Parathyroid adenoma (tissue), 2 donors: Measurements from ENCODE around the gene SIM1.

ENCODE experiments used
- H2AFZ ChIP-seq: fragments of 300-600 bp; sonication (generic); one replicate; pipeline ENCODE4 v1.7.0; 2017; ENCODE audit warnings: antibody characterized with exemption, mild to moderate bottlenecking
- H3K27ac ChIP-seq: fragments of 300-600 bp; sonication (generic); one replicate; pipeline ENCODE4 v1.7.0; 2017
- H3K27me3 ChIP-seq: fragments of 300-600 bp; sonication (generic); one replicate; pipeline ENCODE4 v1.7.0; 2017; ENCODE audit warnings: low read length; ENCODE audit not compliant: control insufficient read depth, insufficient read depth
- H3K36me3 ChIP-seq: fragments of 300-600 bp; sonication (generic); one replicate; pipeline ENCODE4 v1.7.0; 2017; ENCODE audit warnings: low read length; ENCODE audit not compliant: control insufficient read depth, insufficient read depth
- H3K4me1 ChIP-seq: fragments of 300-600 bp; sonication (generic); one replicate; pipeline ENCODE4 v1.7.0; 2017; ENCODE audit warnings: control low read depth
- H3K4me2 ChIP-seq: fragments of 300-600 bp; sonication (generic); one replicate; pipeline ENCODE4 v1.7.0; 2017; ENCODE audit warnings: low read length
- H3K4me3 ChIP-seq: fragments of 300-600 bp; sonication (generic); one replicate; pipeline ENCODE4 v1.7.0; 2017; ENCODE audit warnings: low read depth, low read length
- H3K79me2 ChIP-seq: fragments of 300-600 bp; sonication (generic); one replicate; pipeline ENCODE4 v1.7.0; 2017; ENCODE audit warnings: control low read depth
- H3K9ac ChIP-seq: fragments of 300-600 bp; sonication (generic); one replicate; pipeline ENCODE4 v1.7.0; 2017; ENCODE audit warnings: mild to moderate bottlenecking
- H3K9me3 ChIP-seq: fragments of 300-600 bp; sonication (generic); one replicate; pipeline ENCODE4 v1.7.0; 2017; ENCODE audit warnings: low read length; ENCODE audit not compliant: control insufficient read depth
- TF ChIP-seq, protein P1 (sequence below): fragments of 300-600 bp; sonication (generic); IDR thresholded peaks from one replicate; pipeline ENCODE4 v1.7.0; 2017; ENCODE audit warnings: antibody characterized with exemption, mild to moderate bottlenecking
- donor health status: primary hyperparathyroidism.

Gene SIM1

DNA sequence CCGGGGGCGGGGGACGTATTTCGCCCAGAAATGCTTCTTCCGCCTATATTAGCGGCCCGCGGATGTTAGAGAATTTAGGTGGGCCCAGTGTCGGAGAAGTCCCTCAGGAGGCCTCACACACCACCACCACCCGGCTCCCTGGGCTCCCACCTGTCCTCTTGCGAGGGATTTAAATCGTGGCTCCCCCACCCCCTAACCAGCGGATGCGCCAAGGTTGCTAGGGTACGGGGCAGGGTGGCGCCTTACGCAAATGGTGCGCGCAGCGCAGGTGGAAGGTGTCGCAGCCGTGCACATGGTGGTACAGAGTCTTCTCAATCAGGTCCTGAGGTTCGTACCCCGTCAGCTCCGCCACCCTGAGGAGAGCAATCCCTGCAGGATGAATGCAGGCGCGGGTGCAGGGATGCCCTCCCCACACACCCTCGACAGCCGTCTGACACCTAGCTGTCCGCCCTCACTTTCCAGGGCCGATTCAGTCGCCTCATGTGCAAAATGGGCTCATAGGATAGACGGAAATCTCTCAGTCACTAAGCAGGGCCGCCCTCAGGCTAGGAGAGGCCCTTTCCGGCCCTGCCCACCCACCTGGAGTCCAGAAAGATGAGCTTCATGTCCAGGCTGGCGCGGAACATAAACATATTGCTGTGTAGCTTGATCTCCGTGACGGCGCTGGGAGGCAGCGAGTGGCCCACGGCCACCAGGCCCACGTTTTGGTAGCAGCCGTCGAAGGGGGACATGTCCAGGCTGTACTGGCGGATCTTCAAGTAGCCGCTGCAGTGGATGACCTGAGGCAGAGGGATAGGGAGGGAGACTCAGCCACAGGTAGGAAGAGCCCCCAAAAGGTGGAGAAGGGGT, 16.6 kb downstream of the SIM1 start:
- Histone ChIP-seq H3K4me2 (no peak overlapping the region), H3K36me3 (no peaks in the 10 kb centered on the region), H3K27me3 (peaks cover 18% of the 10 kb centered on the region), H3K4me1 (no peaks in the 10 kb centered on the region), H3K4me3 (no peak overlapping the region), H2AFZ (no peak overlapping the region), H3K79me2 (no peaks in the 10 kb centered on the region), H3K27ac (no peak overlapping the region), H3K9ac (no peak overlapping the region), H3K9me3 (peaks cover 3% of the 10 kb centered on the region)
- TF ChIP-seq, protein P1, sequence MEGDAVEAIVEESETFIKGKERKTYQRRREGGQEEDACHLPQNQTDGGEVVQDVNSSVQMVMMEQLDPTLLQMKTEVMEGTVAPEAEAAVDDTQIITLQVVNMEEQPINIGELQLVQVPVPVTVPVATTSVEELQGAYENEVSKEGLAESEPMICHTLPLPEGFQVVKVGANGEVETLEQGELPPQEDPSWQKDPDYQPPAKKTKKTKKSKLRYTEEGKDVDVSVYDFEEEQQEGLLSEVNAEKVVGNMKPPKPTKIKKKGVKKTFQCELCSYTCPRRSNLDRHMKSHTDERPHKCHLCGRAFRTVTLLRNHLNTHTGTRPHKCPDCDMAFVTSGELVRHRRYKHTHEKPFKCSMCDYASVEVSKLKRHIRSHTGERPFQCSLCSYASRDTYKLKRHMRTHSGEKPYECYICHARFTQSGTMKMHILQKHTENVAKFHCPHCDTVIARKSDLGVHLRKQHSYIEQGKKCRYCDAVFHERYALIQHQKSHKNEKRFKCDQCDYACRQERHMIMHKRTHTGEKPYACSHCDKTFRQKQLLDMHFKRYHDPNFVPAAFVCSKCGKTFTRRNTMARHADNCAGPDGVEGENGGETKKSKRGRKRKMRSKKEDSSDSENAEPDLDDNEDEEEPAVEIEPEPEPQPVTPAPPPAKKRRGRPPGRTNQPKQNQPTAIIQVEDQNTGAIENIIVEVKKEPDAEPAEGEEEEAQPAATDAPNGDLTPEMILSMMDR = no peak

DNA sequence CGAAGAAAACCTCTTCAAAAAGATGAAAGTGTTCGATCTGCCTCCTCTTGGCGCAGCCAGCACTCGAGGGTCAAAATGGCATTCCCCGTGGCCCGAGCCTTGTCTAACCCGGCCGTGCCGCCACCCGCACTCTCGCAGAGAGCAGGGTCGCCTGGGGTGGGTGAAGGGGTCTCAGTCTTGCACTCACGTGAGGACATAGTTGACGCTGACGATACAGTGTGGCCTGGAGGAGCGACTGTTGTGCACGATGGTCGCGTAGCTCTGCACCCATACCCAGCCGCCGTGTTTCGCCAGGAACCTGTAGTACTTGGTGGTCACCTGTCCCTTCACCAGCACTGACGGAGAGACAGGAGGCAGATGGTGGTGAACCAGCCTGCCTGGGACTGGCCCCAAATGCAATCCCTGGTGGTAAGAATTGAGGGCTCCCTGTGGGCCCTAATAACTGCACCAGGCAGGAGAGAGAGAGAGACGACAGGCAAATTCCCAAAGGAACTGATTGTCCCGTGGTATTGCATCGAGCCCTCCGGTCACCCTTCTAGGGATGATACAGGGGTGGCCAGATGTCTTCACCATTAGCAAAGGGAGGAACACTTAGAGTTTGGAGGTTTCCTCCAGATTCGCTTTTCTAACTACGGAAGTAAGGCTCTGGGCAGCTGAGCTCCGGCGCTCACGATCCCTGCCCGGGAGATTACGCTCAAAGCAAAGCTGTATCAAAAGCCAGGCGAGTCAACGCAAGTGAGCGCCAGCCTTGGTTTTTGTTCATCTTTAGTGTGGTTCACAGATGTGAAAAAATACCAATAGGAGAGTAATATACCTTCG, 17.4 kb downstream of the SIM1 start:
- Histone ChIP-seq H2AFZ (no peak overlapping the region), H3K27me3 (peaks cover 18% of the 10 kb centered on the region), H3K79me2 (no peaks in the 10 kb centered on the region), H3K4me2 (no peak overlapping the region), H3K9ac (no peak overlapping the region), H3K27ac (no peak overlapping the region), H3K4me3 (no peak overlapping the region), H3K36me3 (no peaks in the 10 kb centered on the region), H3K9me3 (peaks cover 3% of the 10 kb centered on the region), H3K4me1 (no peaks in the 10 kb centered on the region)
- TF ChIP-seq, protein P1 = no peak

DNA sequence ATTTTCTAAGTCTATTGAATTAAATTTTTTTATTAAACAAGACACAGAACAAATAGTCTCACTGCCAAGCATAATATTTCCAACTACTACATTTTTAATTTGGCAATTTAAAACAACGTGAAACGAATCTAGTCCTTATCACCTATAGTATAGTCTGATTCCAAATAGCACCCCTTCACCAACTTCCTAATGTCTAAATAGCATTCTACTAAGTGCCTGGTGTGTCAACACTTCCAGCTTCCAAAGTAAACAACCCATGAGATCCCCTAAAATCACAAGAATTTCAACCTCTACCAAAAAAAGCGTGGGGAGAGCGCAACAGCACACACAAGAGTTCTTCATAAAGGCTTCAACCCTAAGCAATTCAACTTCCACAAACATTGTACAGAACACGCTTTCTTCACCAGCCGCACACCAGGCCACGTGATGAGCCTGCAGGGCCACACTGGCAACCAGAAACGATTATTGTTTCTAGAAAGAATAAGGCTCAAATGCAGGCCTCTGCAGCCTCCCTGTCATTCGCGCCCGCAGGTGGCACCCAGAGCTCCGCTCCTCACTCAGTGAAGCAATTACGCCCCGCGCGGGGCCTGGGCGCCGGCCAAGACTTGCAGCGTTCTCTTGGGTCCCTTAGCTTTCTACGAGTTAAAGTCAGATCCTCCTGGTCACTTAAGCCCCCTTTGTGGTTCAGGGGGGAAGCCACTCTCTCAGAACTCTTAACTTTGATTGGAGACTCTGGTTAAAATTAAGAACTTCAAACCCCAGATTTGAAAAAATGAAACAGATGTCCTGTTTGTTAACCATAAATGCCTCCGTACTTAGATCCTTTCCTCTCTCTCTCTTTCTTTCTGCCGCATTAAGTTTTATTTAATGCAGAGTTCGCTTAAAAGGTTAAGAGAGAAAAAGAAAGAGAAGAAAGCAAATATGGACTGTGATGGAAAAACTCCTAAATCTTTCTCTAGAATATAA, 18.3 kb downstream of the SIM1 start:
- TF ChIP-seq, protein P1 = no peak
- Histone ChIP-seq H3K4me1 (no peaks in the 10 kb centered on the region), H3K9ac (no peak overlapping the region), H3K27me3 (peaks cover 18% of the 10 kb centered on the region), H3K36me3 (no peaks in the 10 kb centered on the region), H2AFZ (no peak overlapping the region), H3K27ac (no peak overlapping the region), H3K4me3 (no peak overlapping the region), H3K9me3 (peaks cover 3% of the 10 kb centered on the region), H3K4me2 (no peak overlapping the region), H3K79me2 (no peaks in the 10 kb centered on the region)

DNA sequence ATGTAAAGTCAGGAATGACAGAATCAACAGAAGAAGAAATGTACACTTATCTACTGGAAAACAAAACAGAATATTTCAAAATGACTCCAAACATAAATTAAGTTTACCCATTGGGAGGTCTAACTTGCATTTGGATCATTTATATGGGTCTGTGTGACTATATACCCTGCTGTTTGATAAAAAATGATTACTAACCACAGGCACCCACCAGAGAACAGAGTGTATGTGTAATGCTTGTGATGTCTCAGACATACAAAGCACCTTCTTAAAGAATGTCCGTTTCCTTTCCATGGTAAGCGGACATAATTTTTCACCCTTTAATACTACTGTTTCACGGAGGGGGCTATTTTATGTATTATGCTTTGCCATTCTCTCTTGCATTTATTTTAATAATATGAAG, 19.2 kb downstream of the SIM1 start:
- no peak overlapping the region for H3K4me3 ChIP-seq
- TF ChIP-seq, protein P1 = no peak
- peaks cover 18% of the 10 kb centered on the region for H3K27me3 ChIP-seq

More for the DNA sequence above, 19.2 kb downstream of the SIM1 start:
- H3K4me1 ChIP-seq = no peaks in the 10 kb centered on the region
- H3K9me3 ChIP-seq = peaks cover 3% of the 10 kb centered on the region
- no peak overlapping the region for H3K4me2 ChIP-seq
- no peaks in the 10 kb centered on the region for H3K79me2 ChIP-seq
- H2AFZ ChIP-seq = no peak overlapping the region
- no peak overlapping the region for H3K9ac ChIP-seq
- no peaks in the 10 kb centered on the region for H3K36me3 ChIP-seq
- no peak overlapping the region for H3K27ac ChIP-seq
